ENCODE results near the gene NCKAP5.

GRCh38 chr2:133171393-133172004, 396.8 kb downstream of the NCKAP5 start:
- TF ChIP-seq POLR2A (IDR thresholded peaks at IDR 0.05; ENCODE audit: low read depth, low read length) = no peak
- no peak for TF ChIP-seq POLR2AphosphoS5 (IDR thresholded peaks at IDR 0.05; ENCODE audit: low read depth, low read length)
- TF ChIP-seq TAF1 (IDR thresholded peaks at IDR 0.05; ENCODE audit: borderline replicate concordance, low read depth, low read length) = no peak

All from GM12892 (cell line).